KBM-7 (cell line): ENCODE results near the gene JUP.
"Not testable (repeated sequence)": the region's sequence is repeated elsewhere in the genome, so short reads cannot be mapped to it uniquely, and the experiment has no call there.

Experiments used
- DNase-seq: peaks from one replicate; pipeline ENCODE4 v3.0.0-alpha.2; 2015
- in situ Hi-C: fragments of 300-500 bp; cut with MboI; formaldehyde crosslinking; loops from 2 replicates; pipeline ENCODE4 v1.14.3; 2020; ENCODE audit warnings: low sequenced_read_pairs, low pct_unique_long_range_greater_than_20kb, mixed read lengths

The JUP gene

GRCh38 chr17:41786227-41787020 lies at the start of gene JUP:
Gene JUP (minus strand): TSS chr17:41786711. CDS start chr17:41771854, 14,857 bp downstream.
- in situ Hi-C loops, result no loop called here

GRCh38 chr17:41835800-41836549 lies 49.5 kb upstream of the JUP start, which contains the start of gene NT5C3B:
Gene NT5C3B (minus strand): TSS chr17:41836232. CDS start chr17:41836193, 39 bp downstream.
- in situ Hi-C loops, result no loop called here
- DNase-seq, result peak; percentile 51

More at GRCh38 chr17:41786227-41787020, at the start of gene JUP:
- DNase-seq, result peak; percentile 99

GRCh38 chr17:41835214-41835799 lies 48.8 kb upstream of the JUP start:
- DNase-seq, result peak; percentile 32
- in situ Hi-C loops, result no loop called here

GRCh38 chr17:41829961-41830360 lies 43.5 kb upstream of the JUP start:
- DNase-seq, in situ Hi-C loops: not testable (repeated sequence)

GRCh38 chr17:41825175-41825845 lies 38.8 kb upstream of the JUP start:
- no peak for DNase-seq
- in situ Hi-C loops, result no loop called here

- no peak for DNase-seq
- in situ Hi-C loops, result no loop called here
These were observed 37.6 kb upstream of the JUP start for GRCh38 chr17:41824086-41824485.

GRCh38 chr17:41823580-41823979 lies 37.1 kb upstream of the JUP start:
- in situ Hi-C loops, result no loop called here
- DNase-seq, result no peak

- in situ Hi-C loops, result no loop called here
- DNase-seq, result no peak
These were observed 36.6 kb upstream of the JUP start for GRCh38 chr17:41823141-41823524.

GRCh38 chr17:41822216-41823140 lies 36.0 kb upstream of the JUP start:
- no peak for DNase-seq
- in situ Hi-C loops, result no loop called here

GRCh38 chr17:41821776-41822175 lies 35.3 kb upstream of the JUP start:
- no peak for DNase-seq
- in situ Hi-C loops, result no loop called here

- in situ Hi-C loops, result no loop called here
- DNase-seq, result no peak
These were observed 31.5 kb upstream of the JUP start for GRCh38 chr17:41818024-41818423.

GRCh38 chr17:41816637-41817320 lies 30.3 kb upstream of the JUP start:
- DNase-seq, result no peak
- in situ Hi-C loops, result no loop called here

GRCh38 chr17:41814195-41814594 lies 27.7 kb upstream of the JUP start:
- no peak for DNase-seq
- in situ Hi-C loops, result no loop called here

GRCh38 chr17:41813699-41814124 lies 27.2 kb upstream of the JUP start:
- in situ Hi-C loops, result no loop called here
- DNase-seq, result no peak

GRCh38 chr17:41813152-41813680 lies 26.7 kb upstream of the JUP start:
- in situ Hi-C loops, result no loop called here
- no peak for DNase-seq

- in situ Hi-C loops, result no loop called here
- DNase-seq, result peak; percentile 79
These were observed 26.1 kb upstream of the JUP start, which contains the start of gene FKBP10 for GRCh38 chr17:41812381-41813151. Gene FKBP10 (plus strand): TSS chr17:41813004. CDS start chr17:41813035, 31 bp downstream.
